GM20000 (cell line): ENCODE results near the gene GADD45GIP1.
"Not testable (repeated sequence)": the region's sequence is repeated elsewhere in the genome, so short reads cannot be mapped to it uniquely, and the experiment has no call there.

Experiments used
- DNase-seq: peaks from one replicate; pipeline ENCODE4 v3.0.0; 2012; ENCODE audit warnings: low spot score
- TF ChIP-seq, protein P1 (sequence below): IDR thresholded peaks from 2 replicates; pipeline ENCODE4 v1.5.1; 2012; ENCODE audit warnings: mild to moderate bottlenecking, control low read depth; ENCODE audit errors: extremely low read depth, missing control alignments

GADD45GIP1 gene

GRCh38 chr19:12967907-12968306 is 10.9 kb upstream of the GADD45GIP1 start:
- TF ChIP-seq, protein P1, sequence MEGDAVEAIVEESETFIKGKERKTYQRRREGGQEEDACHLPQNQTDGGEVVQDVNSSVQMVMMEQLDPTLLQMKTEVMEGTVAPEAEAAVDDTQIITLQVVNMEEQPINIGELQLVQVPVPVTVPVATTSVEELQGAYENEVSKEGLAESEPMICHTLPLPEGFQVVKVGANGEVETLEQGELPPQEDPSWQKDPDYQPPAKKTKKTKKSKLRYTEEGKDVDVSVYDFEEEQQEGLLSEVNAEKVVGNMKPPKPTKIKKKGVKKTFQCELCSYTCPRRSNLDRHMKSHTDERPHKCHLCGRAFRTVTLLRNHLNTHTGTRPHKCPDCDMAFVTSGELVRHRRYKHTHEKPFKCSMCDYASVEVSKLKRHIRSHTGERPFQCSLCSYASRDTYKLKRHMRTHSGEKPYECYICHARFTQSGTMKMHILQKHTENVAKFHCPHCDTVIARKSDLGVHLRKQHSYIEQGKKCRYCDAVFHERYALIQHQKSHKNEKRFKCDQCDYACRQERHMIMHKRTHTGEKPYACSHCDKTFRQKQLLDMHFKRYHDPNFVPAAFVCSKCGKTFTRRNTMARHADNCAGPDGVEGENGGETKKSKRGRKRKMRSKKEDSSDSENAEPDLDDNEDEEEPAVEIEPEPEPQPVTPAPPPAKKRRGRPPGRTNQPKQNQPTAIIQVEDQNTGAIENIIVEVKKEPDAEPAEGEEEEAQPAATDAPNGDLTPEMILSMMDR: no peak
- DNase-seq: no peak

DNA sequence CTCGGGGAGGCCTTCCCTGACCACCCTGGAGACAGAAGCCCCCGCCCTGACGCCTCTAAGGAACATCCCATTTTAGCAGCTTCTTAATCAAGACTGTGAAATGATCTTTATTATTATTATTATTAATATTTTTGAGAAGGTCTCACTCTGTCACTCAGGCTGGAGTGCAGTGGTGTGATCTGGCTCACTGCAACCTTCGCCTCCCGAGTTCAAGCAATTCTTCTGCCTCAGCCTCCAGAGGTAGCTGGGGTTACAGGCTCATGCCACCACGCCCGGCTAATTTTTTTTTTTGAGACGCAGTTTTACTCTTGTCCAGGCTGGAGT is 8.8 kb upstream of the GADD45GIP1 start:
- DNase-seq: no peak
- TF ChIP-seq, protein P1: no peak

DNA sequence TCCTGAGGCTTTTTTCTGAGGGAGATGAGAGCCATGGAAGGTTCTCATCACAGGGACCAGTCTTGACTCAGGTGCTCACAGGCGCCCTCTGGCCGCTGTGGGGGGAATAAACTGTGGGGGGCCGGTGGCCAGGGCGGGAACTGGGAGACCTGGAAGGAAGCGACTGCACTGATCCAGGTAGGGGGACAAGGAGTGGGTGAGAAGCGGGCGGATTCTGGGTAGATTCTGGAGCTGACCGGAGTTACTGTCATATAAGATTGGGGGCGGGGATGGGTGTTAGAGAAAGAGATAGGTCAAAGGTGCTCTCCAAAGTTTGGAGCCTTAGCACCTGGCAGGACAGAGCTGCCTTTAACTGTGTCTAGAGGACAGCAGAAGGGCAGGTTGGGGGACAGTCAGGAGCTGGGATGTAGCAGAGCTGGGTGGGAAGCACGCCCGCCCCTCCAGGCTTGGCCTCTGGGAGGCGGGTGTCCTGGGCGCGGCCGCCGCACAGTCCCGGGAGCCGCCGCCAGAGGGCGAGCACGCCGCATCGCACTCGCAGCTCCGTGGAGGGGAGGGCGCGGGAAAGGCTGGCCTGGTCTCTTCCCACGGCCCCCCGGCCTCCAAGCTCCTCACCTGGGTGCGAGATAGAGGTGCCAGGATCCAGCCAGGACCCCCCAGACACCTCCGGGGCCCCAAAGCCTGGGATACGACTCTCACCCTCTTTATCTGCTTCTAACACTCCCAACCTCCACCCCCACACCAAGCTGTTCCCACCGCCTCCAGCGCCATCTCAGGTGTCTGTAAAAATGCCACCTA is 8.2 kb upstream of the GADD45GIP1 start:
- DNase-seq: peak; percentile 89
- TF ChIP-seq, protein P1: peak; percentile 99

DNA sequence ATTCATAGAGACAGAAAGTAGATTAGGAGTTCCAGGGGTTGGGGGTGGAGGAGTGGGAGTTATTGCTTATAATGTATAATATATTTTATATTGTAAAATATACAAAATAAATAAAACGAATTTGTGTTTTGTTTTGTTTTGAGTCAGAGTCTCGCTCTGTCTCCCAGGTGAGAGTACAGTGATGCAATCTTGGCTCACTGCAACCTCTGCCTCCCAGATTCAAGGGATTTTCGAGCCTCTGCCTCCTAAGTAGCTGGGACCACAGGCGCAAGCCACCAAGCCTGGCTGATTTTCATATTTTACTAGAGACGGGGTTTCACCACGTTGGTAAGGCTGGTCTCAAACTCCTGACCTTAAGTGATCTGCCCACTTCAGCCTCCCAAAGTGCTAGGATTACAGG is 2.5 kb upstream of the GADD45GIP1 start:
- DNase-seq: no peak
- TF ChIP-seq, protein P1: no peak

DNA sequence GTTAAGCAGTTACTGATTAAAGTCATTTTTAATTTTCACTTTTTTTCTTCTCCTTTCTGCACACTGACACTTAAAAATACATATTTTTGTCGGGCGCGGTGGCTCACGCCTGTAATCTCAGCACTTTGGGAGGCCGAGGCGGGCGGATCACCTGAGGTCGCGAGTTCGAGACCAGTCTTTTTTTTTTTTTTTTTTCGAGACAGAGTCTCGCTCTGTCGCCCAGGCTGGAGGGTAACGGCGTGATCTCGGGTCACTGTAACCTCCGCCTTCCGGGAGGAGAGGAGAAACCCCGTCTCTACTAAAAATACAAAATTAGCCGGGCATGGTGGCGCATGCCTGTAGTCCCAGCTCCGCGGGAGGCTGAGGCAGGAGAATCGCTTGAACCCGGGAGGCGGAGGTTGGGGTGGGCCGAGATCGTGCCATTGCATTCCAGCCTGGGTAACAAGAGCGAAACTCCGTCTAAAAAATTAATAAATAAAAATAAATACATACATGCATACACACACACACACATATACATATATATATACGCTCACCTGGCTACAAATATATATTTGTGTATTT is 448 bp upstream of the GADD45GIP1 start:
- DNase-seq: not testable (repeated sequence)

DNA sequence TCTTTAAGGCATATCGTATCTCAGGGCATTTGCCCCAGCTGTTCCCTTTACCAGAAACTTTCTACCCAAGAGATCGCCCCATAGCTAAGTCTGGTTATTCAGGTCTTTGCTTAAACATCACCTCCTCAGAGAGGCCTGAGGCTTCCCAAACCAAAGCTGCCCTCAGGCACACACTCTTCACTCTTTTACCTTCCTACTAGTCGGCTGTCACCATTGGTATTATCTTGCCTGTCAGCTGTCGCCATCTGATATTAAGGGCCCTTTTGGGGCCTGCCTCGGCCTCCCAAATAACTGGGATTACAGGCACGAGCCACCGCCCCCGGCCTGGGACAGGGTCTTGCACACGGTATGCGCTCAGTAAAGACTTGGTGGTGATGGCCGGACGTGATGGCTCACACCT is 1.0 kb downstream of the GADD45GIP1 start:
- no peak for DNase-seq
- TF ChIP-seq, protein P1: no peak

DNA sequence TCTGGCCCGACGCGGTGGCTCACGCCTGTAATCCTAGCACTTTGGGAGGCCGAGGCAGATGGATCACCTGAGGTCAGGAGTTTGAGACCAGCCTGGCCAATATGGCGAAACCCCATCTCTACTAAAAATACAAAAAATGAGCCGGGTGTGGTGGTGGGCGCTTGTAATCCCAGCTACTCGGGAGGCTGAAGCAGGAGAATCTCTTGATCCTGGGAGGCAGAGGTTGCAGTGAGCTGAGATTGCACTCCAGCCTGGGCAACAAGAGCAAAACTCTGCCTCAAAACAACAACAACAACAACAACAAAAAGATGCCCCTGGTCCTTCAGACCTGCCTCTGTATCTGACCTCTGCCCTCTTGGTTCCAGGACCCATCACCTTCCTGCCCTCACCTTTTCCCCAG is 1.4 kb downstream of the GADD45GIP1 start:
- DNase-seq: not testable (repeated sequence)

GRCh38 chr19:12954612-12954962 is 2.4 kb downstream of the GADD45GIP1 start:
- TF ChIP-seq, protein P1: no peak

More at GRCh38 chr19:12954612-12954962, 2.4 kb downstream of the GADD45GIP1 start:
- DNase-seq: no peak
